Liver (tissue), 3 donors: Measurements from ENCODE around the gene CASTOR1.

Experiments used
- GABPA ChIP-seq, 2 donors: IDR thresholded peaks in 1 of 2; conservative IDR thresholded peaks in 1 of 2; 2 replicates each; pipeline ENCODE4 v1.6.1; 2016; ENCODE audit warnings: antibody characterized with exemption in 2 of 2, mild to moderate bottlenecking in 1 of 2, moderate library complexity in 1 of 2
- SP1 ChIP-seq: IDR thresholded peaks from 2 replicates; pipeline ENCODE4 v1.6.1; 2018; ENCODE audit warnings: antibody characterized with exemption, mild to moderate bottlenecking
- TAF1 ChIP-seq: conservative IDR thresholded peaks from 2 replicates; pipeline ENCODE4 v1.6.1; 2016; ENCODE audit warnings: antibody characterized with exemption, mild to moderate bottlenecking
- TF ChIP-seq, protein P1 (sequence below): fragments of 150-350 bp; IDR thresholded peaks from 2 replicates; pipeline ENCODE4 v1.5.1; 2017; ENCODE audit warnings: improper control_type of control experiment, low read depth, low read length; ENCODE audit not compliant: missing input control
- TF ChIP-seq, protein P2 (sequence below): IDR thresholded peaks from 2 replicates; pipeline ENCODE4 v1.6.1; 2016; ENCODE audit warnings: antibody characterized with exemption
- TF ChIP-seq, protein P3 (sequence below): IDR thresholded peaks from 2 replicates; pipeline ENCODE4 v1.6.1; 2016; ENCODE audit warnings: antibody characterized with exemption, mild to moderate bottlenecking
- donor health status: healthy.
- donor health status: healthy.

DNA sequence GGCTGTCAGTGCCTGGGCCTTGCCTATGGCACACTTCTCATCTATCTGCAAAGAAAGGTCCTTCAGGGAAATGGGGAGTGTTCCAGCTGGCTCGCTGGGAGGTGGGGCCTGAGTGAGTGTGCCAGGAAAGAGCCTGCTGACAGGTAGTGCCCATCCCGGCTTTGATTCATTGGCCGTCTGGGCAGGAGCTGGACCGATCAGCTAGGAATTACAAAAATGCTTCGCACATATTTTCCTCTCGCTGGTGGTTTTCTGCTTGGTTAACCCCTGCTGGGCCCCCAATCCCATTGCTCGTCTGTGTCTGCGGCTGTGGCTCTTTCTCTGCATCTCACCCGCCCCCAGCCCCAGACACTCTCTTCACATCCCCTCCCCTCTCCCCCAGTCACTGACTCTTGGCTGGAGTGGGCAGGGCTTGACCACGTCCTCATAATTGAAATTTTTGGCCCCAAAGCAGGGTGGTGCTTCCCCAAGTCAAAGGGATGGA, 53.6 kb downstream of the CASTOR1 start:
- TF ChIP-seq GABPA (IDR thresholded peaks at IDR 0.05 in 1 of 2, conservative IDR thresholded peaks at IDR 0.05 in 1 of 2) (no peak), TAF1 (no peak), SP1 (no peak)
- TF ChIP-seq, protein P1, sequence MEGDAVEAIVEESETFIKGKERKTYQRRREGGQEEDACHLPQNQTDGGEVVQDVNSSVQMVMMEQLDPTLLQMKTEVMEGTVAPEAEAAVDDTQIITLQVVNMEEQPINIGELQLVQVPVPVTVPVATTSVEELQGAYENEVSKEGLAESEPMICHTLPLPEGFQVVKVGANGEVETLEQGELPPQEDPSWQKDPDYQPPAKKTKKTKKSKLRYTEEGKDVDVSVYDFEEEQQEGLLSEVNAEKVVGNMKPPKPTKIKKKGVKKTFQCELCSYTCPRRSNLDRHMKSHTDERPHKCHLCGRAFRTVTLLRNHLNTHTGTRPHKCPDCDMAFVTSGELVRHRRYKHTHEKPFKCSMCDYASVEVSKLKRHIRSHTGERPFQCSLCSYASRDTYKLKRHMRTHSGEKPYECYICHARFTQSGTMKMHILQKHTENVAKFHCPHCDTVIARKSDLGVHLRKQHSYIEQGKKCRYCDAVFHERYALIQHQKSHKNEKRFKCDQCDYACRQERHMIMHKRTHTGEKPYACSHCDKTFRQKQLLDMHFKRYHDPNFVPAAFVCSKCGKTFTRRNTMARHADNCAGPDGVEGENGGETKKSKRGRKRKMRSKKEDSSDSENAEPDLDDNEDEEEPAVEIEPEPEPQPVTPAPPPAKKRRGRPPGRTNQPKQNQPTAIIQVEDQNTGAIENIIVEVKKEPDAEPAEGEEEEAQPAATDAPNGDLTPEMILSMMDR, result no peak
- TF ChIP-seq, protein P2, sequence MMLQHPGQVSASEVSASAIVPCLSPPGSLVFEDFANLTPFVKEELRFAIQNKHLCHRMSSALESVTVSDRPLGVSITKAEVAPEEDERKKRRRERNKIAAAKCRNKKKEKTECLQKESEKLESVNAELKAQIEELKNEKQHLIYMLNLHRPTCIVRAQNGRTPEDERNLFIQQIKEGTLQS, result no peak
- TF ChIP-seq, protein P3, sequence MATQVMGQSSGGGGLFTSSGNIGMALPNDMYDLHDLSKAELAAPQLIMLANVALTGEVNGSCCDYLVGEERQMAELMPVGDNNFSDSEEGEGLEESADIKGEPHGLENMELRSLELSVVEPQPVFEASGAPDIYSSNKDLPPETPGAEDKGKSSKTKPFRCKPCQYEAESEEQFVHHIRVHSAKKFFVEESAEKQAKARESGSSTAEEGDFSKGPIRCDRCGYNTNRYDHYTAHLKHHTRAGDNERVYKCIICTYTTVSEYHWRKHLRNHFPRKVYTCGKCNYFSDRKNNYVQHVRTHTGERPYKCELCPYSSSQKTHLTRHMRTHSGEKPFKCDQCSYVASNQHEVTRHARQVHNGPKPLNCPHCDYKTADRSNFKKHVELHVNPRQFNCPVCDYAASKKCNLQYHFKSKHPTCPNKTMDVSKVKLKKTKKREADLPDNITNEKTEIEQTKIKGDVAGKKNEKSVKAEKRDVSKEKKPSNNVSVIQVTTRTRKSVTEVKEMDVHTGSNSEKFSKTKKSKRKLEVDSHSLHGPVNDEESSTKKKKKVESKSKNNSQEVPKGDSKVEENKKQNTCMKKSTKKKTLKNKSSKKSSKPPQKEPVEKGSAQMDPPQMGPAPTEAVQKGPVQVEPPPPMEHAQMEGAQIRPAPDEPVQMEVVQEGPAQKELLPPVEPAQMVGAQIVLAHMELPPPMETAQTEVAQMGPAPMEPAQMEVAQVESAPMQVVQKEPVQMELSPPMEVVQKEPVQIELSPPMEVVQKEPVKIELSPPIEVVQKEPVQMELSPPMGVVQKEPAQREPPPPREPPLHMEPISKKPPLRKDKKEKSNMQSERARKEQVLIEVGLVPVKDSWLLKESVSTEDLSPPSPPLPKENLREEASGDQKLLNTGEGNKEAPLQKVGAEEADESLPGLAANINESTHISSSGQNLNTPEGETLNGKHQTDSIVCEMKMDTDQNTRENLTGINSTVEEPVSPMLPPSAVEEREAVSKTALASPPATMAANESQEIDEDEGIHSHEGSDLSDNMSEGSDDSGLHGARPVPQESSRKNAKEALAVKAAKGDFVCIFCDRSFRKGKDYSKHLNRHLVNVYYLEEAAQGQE, result no peak
